ENCODE results near the gene BCAS2. TPM values are rescaled to one million over a fixed set of nuclear protein-coding genes. Genes with fewer than 3 reads are reported as not detected.

BCAS2 gene
- total RNA-seq, 2 experiments from 2014 or later, result 58.7 to 59.8 TPM

Other genes starting within 250 kb of the BCAS2 start
- gene TRIM33, start 70.4 kb downstream of the BCAS2 start, total RNA-seq, result 10 to 100 TPM; 32.5 to 34.1 TPM
- under 1 TPM; 0.42 to 0.55 TPM for gene DENND2C, start 88.4 kb upstream of the BCAS2 start, total RNA-seq
- not detected for gene AMPD1, start 113.9 kb upstream of the BCAS2 start, total RNA-seq
- 10 to 100 TPM; 71.1 to 71.4 TPM for gene NRAS, start 135.2 kb upstream of the BCAS2 start, total RNA-seq
- gene CSDE1, start 176.4 kb upstream of the BCAS2 start, total RNA-seq, result 100 to 1,000 TPM; 489 to 490 TPM
- gene SIKE1, start 199.1 kb upstream of the BCAS2 start, total RNA-seq, result 10 to 100 TPM; 69.7 to 70.0 TPM